Endothelial cell of umbilical vein (primary cell): ENCODE results near the gene CENPP. TPM values are rescaled to one million over a fixed set of nuclear protein-coding genes. Genes with fewer than 3 reads are reported as not detected.

Source experiments
- BruUV-seq: library from RNA; stranded (reverse); fragments of 400-500 nt; replicated peaks from 2 replicates; lab custom pipeline; 2021; lab: Mats Ljungman, UMichigan
- CTCF ChIA-PET: fragments of 300-600, 350-600 bp; sonication (Branson Sonifier 250); formaldehyde crosslinking; loops from one replicate; lab custom pipeline; 2021; ENCODE audit warnings: antibody characterized with exemption, inconsistent platforms; lab: Charles Lee
- POLR2A ChIA-PET: fragments of 300-600, 350-600 bp; sonication (Branson Sonifier 250); formaldehyde crosslinking; loops from one replicate; lab custom pipeline; 2021; ENCODE audit warnings: antibody characterized with exemption, inconsistent platforms; lab: Charles Lee
- DNase-seq: peaks from one replicate; pipeline ENCODE4 v3.0.0-alpha.2; 2011; ENCODE audit warnings: low read depth, low spot score
- FAIRE-seq: peaks from 2 replicates; lab custom pipeline; 2011; peaks lifted over from hg19 to GRCh38; lab: Jason Lieb, UNC
- H2AFZ ChIP-seq: 2 replicates; pipeline ENCODE4 v1.6.0; 2012; ENCODE audit warnings: low read depth, low read length, control low read depth, inconsistent platforms
- H3K27ac ChIP-seq: 2 replicates; pipeline ENCODE4 v1.5.1; 2011; ENCODE audit warnings: low read depth, mild to moderate bottlenecking, control low read depth, low read length, moderate library complexity; ENCODE audit not compliant: insufficient read depth
- H3K27me3 ChIP-seq, 2 experiments: 2 replicates each; pipeline versions ENCODE4 v1.6.0 to v1.6.1; 2011; ENCODE audit warnings: low read length in 2 of 2, mixed read lengths in 1 of 2; ENCODE audit not compliant: control insufficient read depth in 2 of 2, insufficient read depth in 2 of 2
- H3K36me3 ChIP-seq, 2 experiments: 2 replicates in 1 of 2; 3 replicates in 1 of 2; pipeline ENCODE4 v1.5.1; 2011; ENCODE audit warnings: low read length in 2 of 2, mild to moderate bottlenecking in 1 of 2, moderate library complexity in 1 of 2; ENCODE audit not compliant: control insufficient read depth in 2 of 2, insufficient read depth in 2 of 2; ENCODE audit errors: extremely low read depth in 1 of 2
- H3K4me1 ChIP-seq: 3 replicates; pipeline ENCODE4 v1.5.1; 2011; ENCODE audit warnings: mild to moderate bottlenecking, low read length; ENCODE audit not compliant: control insufficient read depth, insufficient read depth; ENCODE audit errors: extremely low read depth
- H3K4me2 ChIP-seq: 2 replicates; pipeline ENCODE4 v1.6.1; 2011; ENCODE audit warnings: low read length, control low read depth, mixed read lengths; ENCODE audit not compliant: insufficient read depth
- H3K4me3 ChIP-seq, 3 experiments: fragments of 200-600 bp in 1 of 3; sonication (generic), shearing (Covaris generic) in 1 of 3; replicated peaks in 1 of 3; 2 replicates each; pipeline ENCODE4 v1.5.1; 2011 to 2016; ENCODE audit warnings: control low read depth in 3 of 3, low read length in 3 of 3, mild to moderate bottlenecking in 2 of 3, inconsistent platforms in 1 of 3, low read depth in 1 of 3, moderate library complexity in 1 of 3; ENCODE audit not compliant: insufficient read depth in 1 of 3
- H3K79me2 ChIP-seq: 2 replicates; pipeline ENCODE4 v1.6.0; 2012; ENCODE audit warnings: low read length, inconsistent platforms; ENCODE audit not compliant: control insufficient read depth, insufficient read depth
- H3K9ac ChIP-seq: replicated peaks from 2 replicates; pipeline ENCODE3; 2011; ENCODE audit warnings: low read length, control low read depth; ENCODE audit not compliant: insufficient read depth; ENCODE audit errors: extremely low read depth
- H3K9me1 ChIP-seq: replicated peaks from 3 replicates; pipeline ENCODE4 v1.6.0; 2011; ENCODE audit warnings: mild to moderate bottlenecking, low read length; ENCODE audit not compliant: control insufficient read depth, insufficient read depth; ENCODE audit errors: extremely low read depth
- H3K9me3 ChIP-seq: replicated peaks from 2 replicates; pipeline ENCODE4 v1.5.1; 2012; ENCODE audit warnings: low read length, inconsistent platforms; ENCODE audit not compliant: control insufficient read depth, insufficient read depth
- H4K20me1 ChIP-seq: replicated peaks from 2 replicates; pipeline ENCODE3; 2011; ENCODE audit warnings: mild to moderate bottlenecking, low read length; ENCODE audit not compliant: control insufficient read depth, insufficient read depth; ENCODE audit errors: extremely low read depth
- EZH2 ChIP-seq: IDR thresholded peaks from 2 replicates; pipeline ENCODE4 v1.6.1; 2012; ENCODE audit warnings: borderline replicate concordance, low read depth, mild to moderate bottlenecking, moderate library complexity, low read length, inconsistent platforms; ENCODE audit not compliant: severe bottlenecking
- FOS ChIP-seq: IDR thresholded peaks from 2 replicates; pipeline ENCODE4 v1.6.1; 2011; ENCODE audit warnings: mild to moderate bottlenecking, low read length, moderate library complexity, borderline replicate concordance; ENCODE audit not compliant: insufficient read depth
- GATA2 ChIP-seq: IDR thresholded peaks from 2 replicates; pipeline ENCODE4 v1.7.0; 2011; ENCODE audit warnings: low read depth, mild to moderate bottlenecking, moderate library complexity, mixed read lengths, low read length; ENCODE audit not compliant: insufficient read length, insufficient read depth
- JUN ChIP-seq: IDR thresholded peaks from 2 replicates; pipeline ENCODE4 v1.6.1; 2011; ENCODE audit warnings: borderline replicate concordance, low read depth; ENCODE audit not compliant: insufficient read length, insufficient read depth
- MYC ChIP-seq: IDR thresholded peaks from one replicate; pipeline ENCODE4 v1.6.1; 2011; ENCODE audit warnings: mild to moderate bottlenecking, low read depth, low read length
- POLR2A ChIP-seq: IDR thresholded peaks from 2 replicates; pipeline ENCODE4 v1.6.1; 2012; ENCODE audit warnings: low read depth, mild to moderate bottlenecking, control low read depth, low read length
- POLR2AphosphoS5 ChIP-seq: IDR thresholded peaks from 2 replicates; pipeline ENCODE4 v1.6.1; 2012; ENCODE audit warnings: low read depth, mild to moderate bottlenecking, control low read depth, low read length, moderate library complexity; ENCODE audit not compliant: insufficient read depth
- dilution Hi-C: fragments of 300-500 bp; cut with MboI; formaldehyde crosslinking; loops from one replicate; pipeline ENCODE4 v1.15.0; 2019; ENCODE audit warnings: low sequenced_read_pairs; ENCODE audit not compliant: extremely low pct_ligation_motif_present
- intact Hi-C: fragments of 100-400 bp; cut with micrococcal nuclease; formaldehyde crosslinking; loops from one replicate; pipeline ENCODE4 v1.10.0; 2022
- polyA plus RNA-seq, 4 experiments: library from polyadenylated mRNA; depleted of rRNA in 3 of 4; stranded (reverse) in 3 of 4; unstranded in 1 of 4; fragments of >200 nt; gene quantifications; 2 replicates each; pipeline versions ENCODE4 v1.2.1 to v1.2.3, GENCODE V29; 2011 to 2012; ENCODE audit warnings: missing spikeins in 1 of 4
- total RNA-seq: library from RNA; stranded (reverse); gene quantifications from 2 replicates; pipeline ENCODE4 v1.2.3, GENCODE V29; 2021
- TF ChIP-seq, protein P1 (sequence below): IDR thresholded peaks from 2 replicates; pipeline ENCODE4 v1.6.1; 2011; ENCODE audit not compliant: insufficient read depth, insufficient read length
- TF ChIP-seq, protein P2 (sequence below), 2 donors: IDR thresholded peaks; 1 replicate in 1 of 2; 2 replicates in 1 of 2; pipeline ENCODE4 v1.5.1; 2011; ENCODE audit warnings: low read length in 2 of 2, mild to moderate bottlenecking in 2 of 2, moderate library complexity in 2 of 2, control low read depth in 1 of 2, inconsistent platforms in 1 of 2, low read depth in 1 of 2; ENCODE audit not compliant: insufficient read depth in 1 of 2; ENCODE audit errors: extremely low read depth in 1 of 2

The CENPP gene
- total and polyA plus RNA-seq, 2 donors (not counting 3 experiments of a cell fraction or from before 2014, with no cell fraction given): 1.2 to 12.0 TPM

DNA sequence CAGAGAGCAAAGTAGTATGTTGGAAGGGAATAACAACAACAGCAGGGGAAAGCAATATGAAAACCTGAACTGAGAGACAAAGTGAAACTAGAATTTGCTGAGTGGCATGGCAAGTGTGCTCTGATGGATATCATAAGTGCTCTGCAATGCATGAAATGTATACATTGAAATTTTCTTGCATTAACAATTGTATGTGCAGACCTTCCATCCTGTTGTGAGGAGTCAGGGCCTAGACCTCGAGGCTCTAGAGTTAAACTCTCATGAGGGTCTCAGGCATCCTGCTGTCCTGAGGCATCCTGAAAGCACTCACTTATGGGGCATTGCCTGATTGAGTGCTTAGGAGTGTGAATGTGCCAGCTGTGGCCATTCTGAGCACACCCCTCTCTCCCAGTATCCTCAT lies 208.9 kb downstream of the CENPP start:
- H3K27ac ChIP-seq: no peak overlapping the region
- no TSS peak for BruUV-seq
- FAIRE-seq (no peak), DNase-seq (peak; percentile 4)
- H3K36me3 ChIP-seq: no peaks in the 10 kb centered on the region
- intact Hi-C loops (no loop called here), dilution Hi-C loops (no loop called here)
- no peak overlapping the region for H2AFZ ChIP-seq
- ChIA-PET CTCF (no interaction called here), POLR2A (no interaction called here)
- no peaks in the 10 kb centered on the region for H4K20me1 ChIP-seq
- no peaks in the 10 kb centered on the region for H3K9me3 ChIP-seq
- H3K79me2 ChIP-seq: no peaks in the 10 kb centered on the region
- no peak overlapping the region for H3K4me2 ChIP-seq
- no peaks in the 10 kb centered on the region for H3K9me1 ChIP-seq
- no peaks in the 10 kb centered on the region for H3K4me1 ChIP-seq
- H3K9ac ChIP-seq: no peak overlapping the region
- TF ChIP-seq POLR2A (no peak), MYC (no peak), GATA2 (no peak), POLR2AphosphoS5 (no peak), JUN (no peak), EZH2 (no peak), FOS (no peak)
- TF ChIP-seq, protein P1, sequence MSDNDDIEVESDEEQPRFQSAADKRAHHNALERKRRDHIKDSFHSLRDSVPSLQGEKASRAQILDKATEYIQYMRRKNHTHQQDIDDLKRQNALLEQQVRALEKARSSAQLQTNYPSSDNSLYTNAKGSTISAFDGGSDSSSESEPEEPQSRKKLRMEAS: no peak
- TF ChIP-seq, protein P2, sequence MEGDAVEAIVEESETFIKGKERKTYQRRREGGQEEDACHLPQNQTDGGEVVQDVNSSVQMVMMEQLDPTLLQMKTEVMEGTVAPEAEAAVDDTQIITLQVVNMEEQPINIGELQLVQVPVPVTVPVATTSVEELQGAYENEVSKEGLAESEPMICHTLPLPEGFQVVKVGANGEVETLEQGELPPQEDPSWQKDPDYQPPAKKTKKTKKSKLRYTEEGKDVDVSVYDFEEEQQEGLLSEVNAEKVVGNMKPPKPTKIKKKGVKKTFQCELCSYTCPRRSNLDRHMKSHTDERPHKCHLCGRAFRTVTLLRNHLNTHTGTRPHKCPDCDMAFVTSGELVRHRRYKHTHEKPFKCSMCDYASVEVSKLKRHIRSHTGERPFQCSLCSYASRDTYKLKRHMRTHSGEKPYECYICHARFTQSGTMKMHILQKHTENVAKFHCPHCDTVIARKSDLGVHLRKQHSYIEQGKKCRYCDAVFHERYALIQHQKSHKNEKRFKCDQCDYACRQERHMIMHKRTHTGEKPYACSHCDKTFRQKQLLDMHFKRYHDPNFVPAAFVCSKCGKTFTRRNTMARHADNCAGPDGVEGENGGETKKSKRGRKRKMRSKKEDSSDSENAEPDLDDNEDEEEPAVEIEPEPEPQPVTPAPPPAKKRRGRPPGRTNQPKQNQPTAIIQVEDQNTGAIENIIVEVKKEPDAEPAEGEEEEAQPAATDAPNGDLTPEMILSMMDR (IDR thresholded peaks at IDR 0.05; ENCODE audit: extremely low read depth in 1 of 2, insufficient read depth in 1 of 2, low read depth in 1 of 2, low read length in 2 of 2): no peak
- no peaks in the 10 kb centered on the region for H3K27me3 ChIP-seq
- H3K4me3 ChIP-seq: no peak overlapping the region
